Ovary (tissue), 9 donors: ENCODE data around the gene CCL7. TPM values are rescaled to one million over a fixed set of nuclear protein-coding genes. Genes with fewer than 3 reads are reported as not detected.

Source experiments
- DNase-seq, 5 donors: peaks; one replicate each; pipeline ENCODE4 v3.0.0-alpha.2; 2019 to 2020
- H3K27ac ChIP-seq, 2 donors: fragments of 200-600 bp; one replicate each; pipeline versions ENCODE4 v1.5.1 to v1.8.0; 2019 to 2022
- H3K27me3 ChIP-seq: fragments of 200-600 bp; one replicate; pipeline ENCODE4 v1.8.0; 2022
- H3K36me3 ChIP-seq: fragments of 200-600 bp; sonication (generic); one replicate; pipeline ENCODE4 v1.5.1; 2019
- H3K4me1 ChIP-seq: one replicate; pipeline ENCODE4 v1.8.1; 2013; ENCODE audit warnings: mild to moderate bottlenecking, moderate library complexity; ENCODE audit not compliant: insufficient read depth
- H3K4me3 ChIP-seq: fragments of 200-600 bp; sonication (generic); one replicate; pipeline ENCODE4 v1.5.1; 2017
- H3K9me3 ChIP-seq, 2 donors: fragments of 200-600 bp in 1 of 2; sonication (generic) in 1 of 2; one replicate each; pipeline versions ENCODE4 v1.5.1 to v1.8.1; 2013 to 2019; ENCODE audit warnings: mild to moderate bottlenecking in 1 of 2, moderate library complexity in 1 of 2
- CTCF ChIP-seq, 3 donors: fragments of 450-650 bp in 2 of 3; fragments of 200-600 bp in 1 of 3; IDR thresholded peaks; one replicate each; pipeline versions ENCODE4 v1.5.1 to v1.8.0; 2016 to 2022; ENCODE audit warnings: antibody characterized with exemption in 3 of 3, mild to moderate bottlenecking in 1 of 3
- EP300 ChIP-seq: sonication (generic); formaldehyde crosslinking; IDR thresholded peaks from one replicate; pipeline ENCODE4 v1.6.1; 2017; ENCODE audit warnings: antibody characterized with exemption
- POLR2A ChIP-seq: fragments of 450-650 bp; IDR thresholded peaks from one replicate; pipeline ENCODE4 v1.6.1; 2017; ENCODE audit warnings: antibody characterized with exemption, mild to moderate bottlenecking, moderate library complexity
- WGBS, 3 donors: extraction: QIAGEN DNeasy Blood & Tissue Kit in 1 of 3; methylation state at CpG; one replicate each; pipeline versions ENCODE4 v1.1.5 to v1.1.7; 2013 to 2017; 5-methylcytosine and 5-hydroxymethylcytosine counted together
- intact Hi-C, 4 donors: fragments of 100-400 bp; cut with DNase I; formaldehyde crosslinking; loops; one replicate each; pipeline versions ENCODE4 v1.11.0 to v1.15.1; 2022 to 2023
- polyA plus RNA-seq, 2 donors: library from polyadenylated mRNA; stranded (reverse); fragments of 200-250 nt in 1 of 2; fragments of 350-450 nt in 1 of 2; fragmentation: Illumina TruSeq in 1 of 2; extraction: RNeasy Lipid Tissue Mini Kit (QIAGEN cat#74804) in 1 of 2; gene quantifications; one replicate each; pipeline ENCODE4 v1.2.3, GENCODE V29; 2013 to 2014
- total RNA-seq, 7 donors: library from RNA; depleted of rRNA in 2 of 7; stranded (reverse); fragments of >200 nt in 2 of 7; fragmentation: NEBNext Ultra II Directional in 3 of 7; extraction: Animal tissue kit (Norgen Biotek cat#: 25700) in 3 of 7; gene quantifications; one replicate each; pipeline versions ENCODE4 v1.1.0 to v1.2.4, GENCODE V29; 2016 to 2023
- donor health status: DM: no; HTN: no; CAD: no; lungs with moderate emphysema.
- donor health status: DM: no; HTN: no; CAD: no.
- donor health status: Bipolar disorder and iron deficiency.
- donor health status: DM: yes; HTN: yes; CAD: no.
- donor health status: DM: no; HTN: no; CAD: no.
- donor health status: DM: yes; HTN: yes; CAD: no.

The CCL7 gene
- total and polyA plus RNA-seq, 9 donors: 0.46 TPM; not detected in 8

- H3K27me3 ChIP-seq: no peaks in the 10 kb centered on the region
- intact Hi-C loops: loop anchor here in 1 of 4 donors (10.0 kb wide), 1 partner anchor 95 kb away; no protein-coding TSS in a partner anchor
- H3K9me3 ChIP-seq: no peaks in the 10 kb centered on the region
- no peaks in the 10 kb centered on the region for H3K36me3 ChIP-seq
- H3K4me3 ChIP-seq: no peak overlapping the region
- 44 to 59% (median 56%) methylated on average over 3 of the region's 3 CpGs for WGBS, 3 donors
- no peak for DNase-seq
- H3K27ac ChIP-seq: no peak overlapping the region
- no peak for TF ChIP-seq POLR2A
- TF ChIP-seq CTCF (IDR thresholded peaks at IDR 0.05): no peak
- TF ChIP-seq EP300: no peak
- no peaks in the 10 kb centered on the region for H3K4me1 ChIP-seq
Measured at GRCh38 chr17:34299956-34300577, 30.0 kb downstream of the CCL7 start.

GRCh38 chr17:34300652-34301370 is 30.8 kb downstream of the CCL7 start:
- no peak overlapping the region for H3K27ac ChIP-seq
- no peak for DNase-seq
- H3K36me3 ChIP-seq: no peaks in the 10 kb centered on the region
- H3K9me3 ChIP-seq: no peaks in the 10 kb centered on the region
- intact Hi-C loops: loop anchor here in 1 of 4 donors (10.0 kb wide), 1 partner anchor 96 kb away; no protein-coding TSS in a partner anchor
- no peaks in the 10 kb centered on the region for H3K27me3 ChIP-seq
- H3K4me3 ChIP-seq: no peak overlapping the region
- 13 to 21% (median 17%) methylated on average over 3 of the region's 3 CpGs for WGBS, 3 donors
- TF ChIP-seq CTCF (IDR thresholded peaks at IDR 0.05): no peak
- no peak for TF ChIP-seq EP300
- no peak for TF ChIP-seq POLR2A
- H3K4me1 ChIP-seq: no peaks in the 10 kb centered on the region

- 47 to 97% (median 72%) methylated on average over 2 of the region's 2 CpGs for WGBS, 3 donors
- H3K27ac ChIP-seq: no peak overlapping the region
- intact Hi-C loops: loop anchor here in 1 of 4 donors (10.0 kb wide), 1 partner anchor 97 kb away; no protein-coding TSS in a partner anchor
Measured at GRCh38 chr17:34301986-34302385, 32.0 kb downstream of the CCL7 start.

GRCh38 chr17:34302636-34303035 is 32.6 kb downstream of the CCL7 start:
- intact Hi-C loops: loop anchor here in 1 of 4 donors (10.0 kb wide), 1 partner anchor 98 kb away; no protein-coding TSS in a partner anchor
- DNase-seq: no peak
- H3K4me3 ChIP-seq: no peak overlapping the region
- TF ChIP-seq EP300 (no peak), POLR2A (no peak), CTCF (IDR thresholded peaks at IDR 0.05) (no peak)
- H3K27ac ChIP-seq: no peak overlapping the region
- no peaks in the 10 kb centered on the region for H3K9me3 ChIP-seq
- no peaks in the 10 kb centered on the region for H3K36me3 ChIP-seq
- 90 to 96% (median 91%) methylated on average over 1 of the region's 1 CpG for WGBS, 3 donors
- peaks cover 2% of the 10 kb centered on the region for H3K4me1 ChIP-seq
- H3K27me3 ChIP-seq: no peaks in the 10 kb centered on the region

More at GRCh38 chr17:34301986-34302385, 32.0 kb downstream of the CCL7 start:
- TF ChIP-seq CTCF (IDR thresholded peaks at IDR 0.05): no peak
- no peaks in the 10 kb centered on the region for H3K9me3 ChIP-seq
- no peaks in the 10 kb centered on the region for H3K27me3 ChIP-seq
- no peaks in the 10 kb centered on the region for H3K36me3 ChIP-seq
- no peak overlapping the region for H3K4me3 ChIP-seq
- no peak for DNase-seq
- no peaks in the 10 kb centered on the region for H3K4me1 ChIP-seq
